Common myeloid progenitor, CD34-positive (primary cell): Measurements from ENCODE around the gene PABPN1.

Experiments used
- CTCF ChIA-PET: fragments of 350-600 bp; sonication (Branson Sonifier 250); formaldehyde crosslinking; loops from one replicate; lab custom pipeline; 2021; ENCODE audit warnings: antibody characterized with exemption; lab: Charles Lee
- POLR2A ChIA-PET: fragments of 350-600 bp; sonication (Branson Sonifier 250); formaldehyde crosslinking; loops from one replicate; lab custom pipeline; 2021; ENCODE audit warnings: antibody characterized with exemption; lab: Charles Lee
- DNase-seq, 3 donors: peaks; one replicate each; pipeline versions ENCODE4 v3.0.0 to v3.0.0-alpha.2; 2013
- H3K27ac ChIP-seq, 2 experiments: 1 replicate in 1 of 2; 2 replicates in 1 of 2; pipeline ENCODE4 v1.7.0; 2013; ENCODE audit warnings: inconsistent platforms in 2 of 2, low read length in 2 of 2, mild to moderate bottlenecking in 2 of 2, low read depth in 1 of 2, moderate library complexity in 1 of 2; ENCODE audit not compliant: severe bottlenecking in 2 of 2, insufficient read depth in 1 of 2, poor library complexity in 1 of 2
- H3K27me3 ChIP-seq, 5 experiments: replicated peaks in 2 of 5; 1 replicate in 3 of 5; 2 replicates in 2 of 5; pipeline versions ENCODE4 v1.6.1 to v1.7.0; 2013; ENCODE audit warnings: low read length in 4 of 5, mild to moderate bottlenecking in 2 of 5, moderate library complexity in 2 of 5, inconsistent platforms in 1 of 5; ENCODE audit not compliant: insufficient read depth in 5 of 5, control insufficient read depth in 4 of 5
- H3K36me3 ChIP-seq, 4 experiments: 1 replicate in 2 of 4; 2 replicates in 2 of 4; pipeline versions ENCODE4 v1.6.1 to v1.7.0; 2013; ENCODE audit warnings: low read length in 3 of 4, control low read depth in 1 of 4, mild to moderate bottlenecking in 1 of 4; ENCODE audit not compliant: control insufficient read depth in 4 of 4, insufficient read depth in 4 of 4
- H3K4me1 ChIP-seq, 4 experiments: 1 replicate in 3 of 4; 2 replicates in 1 of 4; pipeline versions ENCODE4 v1.6.1 to v1.7.1; 2013; ENCODE audit warnings: low read length in 3 of 4, mild to moderate bottlenecking in 3 of 4, control low read depth in 1 of 4, inconsistent platforms in 1 of 4, moderate library complexity in 1 of 4; ENCODE audit not compliant: control insufficient read depth in 4 of 4, insufficient read depth in 4 of 4; ENCODE audit errors: control extremely low read depth in 1 of 4
- H3K4me3 ChIP-seq, 7 experiments: 1 replicate in 4 of 7; 2 replicates in 3 of 7; pipeline versions ENCODE4 v1.5.1 to v1.7.0; 2013; ENCODE audit warnings: mild to moderate bottlenecking in 7 of 7, low read length in 6 of 7, moderate library complexity in 6 of 7, inconsistent platforms in 2 of 7, low read depth in 2 of 7, control low read depth in 1 of 7; ENCODE audit not compliant: insufficient read depth in 4 of 7, control insufficient read depth in 1 of 7; ENCODE audit errors: extremely low read depth in 1 of 7
- H3K9me3 ChIP-seq, 5 experiments: 1 replicate in 4 of 5; 2 replicates in 1 of 5; pipeline versions ENCODE4 v1.6.1 to v1.7.1; 2013; ENCODE audit warnings: low read length in 4 of 5, mild to moderate bottlenecking in 2 of 5, inconsistent platforms in 1 of 5, low read depth in 1 of 5, moderate library complexity in 1 of 5; ENCODE audit not compliant: control insufficient read depth in 4 of 5, insufficient read depth in 2 of 5; ENCODE audit errors: control extremely low read depth in 1 of 5
- WGBS: methylation state at CpG from one replicate; pipeline ENCODE4 v1.1.5; 2013; ENCODE audit not compliant: insufficient coverage; 5-methylcytosine and 5-hydroxymethylcytosine counted together

PABPN1 gene

DNA sequence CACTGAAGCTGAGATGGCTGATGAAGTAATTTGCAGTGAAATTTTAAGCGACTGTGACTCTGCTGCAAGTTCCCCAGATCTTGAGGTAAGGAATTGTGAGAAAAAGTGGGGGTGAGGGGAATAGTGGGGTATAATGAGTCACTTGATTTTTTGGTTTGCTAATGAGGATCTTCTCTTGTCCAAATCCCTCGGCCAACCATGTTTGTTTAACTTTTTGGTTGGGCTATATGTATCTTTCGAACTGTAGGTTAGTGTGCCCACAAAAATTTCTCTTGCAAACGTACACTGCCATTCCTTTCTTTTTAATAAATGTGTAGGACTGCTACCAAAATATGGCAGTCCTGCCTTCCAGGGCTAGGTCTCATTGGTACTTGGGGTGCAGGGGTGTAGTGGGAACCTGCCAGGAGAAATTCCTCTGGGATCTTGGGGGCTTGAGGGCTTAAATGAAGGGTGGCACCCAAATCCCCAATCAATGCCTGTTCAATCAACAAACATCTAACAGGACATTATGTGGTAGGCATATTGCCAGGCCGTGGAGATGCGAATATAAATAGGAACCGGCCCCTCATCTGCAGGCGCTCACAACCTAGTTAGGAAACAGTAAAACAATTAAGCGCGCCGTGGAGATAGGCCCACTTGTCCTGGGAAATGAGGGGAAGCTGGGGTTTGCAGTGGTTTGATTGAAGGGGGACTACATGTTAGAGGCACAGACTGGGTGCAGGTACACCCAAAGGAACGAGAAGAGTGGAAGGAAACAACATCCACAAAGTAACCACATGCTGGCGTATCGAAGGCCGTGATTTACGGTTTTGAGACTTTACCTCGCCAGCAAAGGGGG lies 1.3 kb upstream of the PABPN1 start:
- no peak for DNase-seq
- peak overlapping the region; percentile 6 to 83 (median 63) for H3K4me3 ChIP-seq
- CTCF ChIA-PET, result interaction anchor here (1.4 to 9.1 kb wide), 4 partner anchors 17 to 59 kb away, joined by 3 to 177 read pairs (median 19); partner anchors contain the start of genes BCL2L2 and PPP1R3E

GRCh38 chr14:23321572-23322547 lies 603 bp downstream of the PABPN1 start:
- peak; percentile 32 to 67 (median 65) for DNase-seq
- peak overlapping the region; percentile 66 to 93 (median 83) for H3K4me3 ChIP-seq
- peaks cover 13 to 35% (median 27%) of the 10 kb centered on the region in 4 experiments for H3K36me3 ChIP-seq
- ChIA-PET POLR2A (interaction anchor here (0.6 to 2.9 kb wide), 8 partner anchors 15 to 237 kb away, joined by 3 to 38 read pairs (median 5); partner anchors contain the start of genes BCL2L2, HOMEZ, PPP1R3E and SLC22A17), CTCF (interaction anchor here (0.6 to 9.1 kb wide), 15 partner anchors 13 to 776 kb away, joined by 3 to 177 read pairs (median 4); partner anchors contain the start of genes BCL2L2, CMTM5, HOMEZ and PPP1R3E)
- no peaks in the 10 kb centered on the region for H3K9me3 ChIP-seq
- under 1% methylated on average over 24 of the region's 64 CpGs for WGBS
- peaks cover 8 to 25% (median 22%) of the 10 kb centered on the region in 4 experiments for H3K4me1 ChIP-seq
- H3K27ac ChIP-seq, result peak overlapping the region; percentile 89 to 92
- no peaks in the 10 kb centered on the region for H3K27me3 ChIP-seq

More for the DNA sequence above, 1.3 kb upstream of the PABPN1 start:
- POLR2A ChIA-PET, result interaction anchor here (0.7 to 2.9 kb wide), 4 partner anchors 13 to 34 kb away, joined by 3 to 38 read pairs (median 10); partner anchors contain the start of genes BCL2L2, HOMEZ and PPP1R3E
- Histone ChIP-seq H3K27ac (peak overlapping the region; percentile 83 to 90), H3K4me1 (peaks cover 8 to 25% (median 22%) of the 10 kb centered on the region in 4 experiments), H3K36me3 (peaks cover 13 to 28% (median 20%) of the 10 kb centered on the region in 4 experiments), H3K27me3 (no peaks in the 10 kb centered on the region), H3K9me3 (no peaks in the 10 kb centered on the region)
- 75% methylated on average over 9 of the region's 17 CpGs for WGBS

DNA sequence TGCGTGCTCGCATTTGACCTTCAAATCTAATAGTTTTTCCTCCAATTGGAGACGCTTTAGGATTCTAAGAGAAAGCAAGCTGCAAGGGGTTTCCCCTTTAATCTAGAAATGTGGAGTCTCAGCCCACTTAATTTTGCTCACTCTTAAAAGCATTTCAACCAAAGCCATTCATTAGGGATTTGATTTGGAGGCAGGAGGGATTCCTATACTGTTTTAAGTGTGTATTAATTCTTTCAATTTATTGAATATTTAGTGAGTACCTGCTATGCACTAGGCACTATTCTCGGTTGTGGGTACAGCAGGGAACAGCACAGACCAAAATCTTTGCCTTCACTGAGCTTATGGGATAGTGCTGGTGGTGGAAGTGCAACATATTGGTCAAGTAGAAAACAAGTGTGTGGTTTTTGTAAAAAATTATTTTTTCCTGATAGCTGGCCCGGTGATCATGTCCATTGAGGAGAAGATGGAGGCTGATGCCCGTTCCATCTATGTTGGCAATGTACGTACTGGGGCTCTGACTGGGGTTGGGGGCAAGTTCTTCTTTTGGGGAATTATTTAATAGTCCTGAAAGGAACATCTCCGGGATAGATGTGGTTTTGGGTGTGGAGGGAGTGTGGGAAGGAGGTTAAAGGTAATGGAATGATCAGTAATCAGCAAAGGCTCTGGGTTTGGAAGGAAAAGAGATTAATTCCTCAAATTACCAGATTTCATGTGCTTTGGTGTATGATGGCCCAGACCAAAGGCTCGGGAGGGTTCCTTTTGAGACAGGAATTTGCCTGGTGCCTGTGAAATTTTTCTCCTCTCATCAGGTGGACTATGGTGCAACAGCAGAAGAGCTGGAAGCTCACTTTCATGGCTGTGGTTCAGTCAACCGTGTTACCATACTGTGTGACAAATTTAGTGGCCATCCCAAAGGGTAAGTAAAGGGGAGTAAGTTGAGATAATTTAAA lies 1.6 kb downstream of the PABPN1 start:
- CTCF ChIA-PET, result interaction anchor here (0.6 to 9.1 kb wide), 14 partner anchors 12 to 241 kb away, joined by 3 to 177 read pairs (median 4); partner anchors contain the start of genes BCL2L2, CMTM5, HOMEZ and PPP1R3E
- Histone ChIP-seq H3K36me3 (peaks cover 13 to 29% (median 25%) of the 10 kb centered on the region in 4 experiments), H3K4me1 (peaks cover 8 to 25% (median 22%) of the 10 kb centered on the region in 4 experiments), H3K27me3 (no peaks in the 10 kb centered on the region), H3K4me3 (peak overlapping the region; percentile 66 to 93 (median 83)), H3K27ac (peak overlapping the region; percentile 89 to 92), H3K9me3 (no peaks in the 10 kb centered on the region)
- POLR2A ChIA-PET, result interaction anchor here (0.7 to 2.9 kb wide), 4 partner anchors 16 to 156 kb away, joined by 3 to 38 read pairs (median 8); partner anchors contain the start of genes BCL2L2 and PPP1R3E
- WGBS, result 85% methylated on average over 5 of the region's 10 CpGs
- no peak for DNase-seq

DNA sequence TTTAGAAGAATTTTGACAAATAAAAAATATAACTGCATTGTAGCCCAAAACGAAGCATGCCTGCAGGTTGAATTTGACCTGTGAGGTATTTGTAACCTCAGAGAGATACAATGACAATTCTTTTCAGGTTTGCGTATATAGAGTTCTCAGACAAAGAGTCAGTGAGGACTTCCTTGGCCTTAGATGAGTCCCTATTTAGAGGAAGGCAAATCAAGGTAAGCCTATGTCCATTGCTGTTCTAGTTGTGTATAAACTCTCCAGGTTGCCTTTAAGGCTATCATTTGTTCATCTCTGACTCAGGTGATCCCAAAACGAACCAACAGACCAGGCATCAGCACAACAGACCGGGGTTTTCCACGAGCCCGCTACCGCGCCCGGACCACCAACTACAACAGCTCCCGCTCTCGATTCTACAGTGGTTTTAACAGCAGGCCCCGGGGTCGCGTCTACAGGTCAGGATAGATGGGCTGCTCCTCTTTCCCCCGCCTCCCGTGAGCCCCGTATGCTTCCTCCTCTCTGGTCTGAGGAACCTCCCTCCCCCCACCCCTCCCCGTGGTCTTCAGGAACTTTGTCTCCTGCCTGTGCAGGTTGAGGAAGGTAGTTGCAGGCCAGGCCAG lies 2.7 kb downstream of the PABPN1 start:
- Histone ChIP-seq H3K27ac (no peak overlapping the region), H3K9me3 (no peaks in the 10 kb centered on the region), H3K27me3 (no peaks in the 10 kb centered on the region), H3K36me3 (peaks cover 13 to 29% (median 25%) of the 10 kb centered on the region in 4 experiments), H3K4me3 (no peak overlapping the region), H3K4me1 (peaks cover 8 to 25% (median 22%) of the 10 kb centered on the region in 4 experiments)
- ChIA-PET POLR2A (no interaction called here), CTCF (interaction anchor here (1.1 to 9.1 kb wide), 6 partner anchors 9 to 236 kb away, joined by 3 to 177 read pairs (median 4); partner anchors contain the start of genes BCL2L2 and PPP1R3E)
- no peak for DNase-seq
- 91% methylated on average over 14 of the region's 18 CpGs for WGBS

DNA sequence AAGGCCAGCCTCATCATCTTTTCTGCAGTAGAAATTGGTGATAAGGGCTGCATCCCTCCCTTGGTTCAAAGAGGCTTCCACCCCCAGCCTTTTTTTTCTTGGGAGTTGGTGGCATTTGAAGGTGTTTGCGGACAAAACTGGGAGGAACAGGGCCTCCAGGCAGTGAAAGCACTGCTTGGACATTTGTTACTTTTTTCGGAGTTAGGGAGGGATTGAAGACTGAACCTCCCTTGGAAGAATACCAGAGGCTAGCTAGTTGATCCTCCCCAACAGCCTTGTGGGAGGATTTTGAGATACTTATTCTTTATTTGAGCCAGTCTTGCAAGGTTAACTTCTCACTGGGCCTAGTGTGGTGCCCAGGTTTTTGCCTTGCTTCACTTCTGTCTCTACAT lies 3.2 kb downstream of the PABPN1 start:
- Histone ChIP-seq H3K4me1 (peaks cover 8 to 25% (median 22%) of the 10 kb centered on the region in 4 experiments), H3K4me3 (no peak overlapping the region), H3K9me3 (no peaks in the 10 kb centered on the region), H3K27ac (no peak overlapping the region), H3K36me3 (peaks cover 13 to 29% (median 25%) of the 10 kb centered on the region in 4 experiments), H3K27me3 (no peaks in the 10 kb centered on the region)
- DNase-seq, result no peak
- POLR2A ChIA-PET, result no interaction called here
- WGBS, result 100% methylated on average over 2 of the region's 2 CpGs
- CTCF ChIA-PET, result interaction anchor here (0.7 to 1.6 kb wide), 4 partner anchors 9 to 55 kb away, joined by 3 to 4 read pairs (median 3); no protein-coding TSS in a partner anchor
